HepG2 (cell line): ENCODE results near the gene ADGRD1. TPM values are rescaled to one million over a fixed set of nuclear protein-coding genes. Genes with fewer than 3 reads are reported as not detected.

Experiments
- ATAC-seq: fragments of 200-7000 bp; cut with Tn5 transposase; 3 replicates; pipeline ENCODE4 v1.9.1; 2020; ENCODE audit warnings: mild to moderate bottlenecking, moderate library complexity
- BruUV-seq: library from RNA; stranded (reverse); fragments of 400-500 nt; replicated peaks from 2 replicates; lab custom pipeline; 2021; lab: Mats Ljungman, UMichigan
- CTCF ChIA-PET: fragments of 300-600 bp; formaldehyde crosslinking; extraction: SDS; loops from one replicate; lab custom pipeline; 2021; ENCODE audit warnings: low total read pairs, inconsistent platforms, low intra/inter-chr PET ratio; lab: Yijun Ruan, JAX
- POLR2A ChIA-PET: fragments of 350-600 bp; sonication (Branson Sonifier 250); formaldehyde crosslinking; loops from one replicate; lab custom pipeline; 2020; ENCODE audit warnings: antibody characterized with exemption, inconsistent platforms; lab: Yijun Ruan, JAX
- DNase-seq: peaks from one replicate; pipeline ENCODE4 v3.0.0-alpha.2; 2015; ENCODE audit warnings: low spot score
- FAIRE-seq: peaks from 3 replicates; lab custom pipeline; 2011; peaks lifted over from hg19 to GRCh38; lab: Jason Lieb, UNC
- H2AFZ ChIP-seq: one replicate; pipeline ENCODE4 v1.6.1; 2011; ENCODE audit warnings: low read length, inconsistent platforms
- H3K27ac ChIP-seq: fragments of 300-600 bp; 3 replicates; pipeline ENCODE4 v1.8.0; 2011; ENCODE audit warnings: mixed run types, mild to moderate bottlenecking, mixed read lengths, low read length, inconsistent platforms; ENCODE audit not compliant: insufficient read depth; ENCODE audit errors: extremely low read length
- H3K27me3 ChIP-seq, 2 experiments: fragments of 200-600 bp in 1 of 2; 2 replicates in 1 of 2; 3 replicates in 1 of 2; pipeline versions ENCODE4 v1.6.0 to v1.8.0; 2011; ENCODE audit warnings: low read length in 2 of 2, mild to moderate bottlenecking in 2 of 2, moderate library complexity in 2 of 2, inconsistent platforms in 1 of 2; ENCODE audit not compliant: insufficient read depth in 2 of 2, control insufficient read depth in 1 of 2
- H3K36me3 ChIP-seq, 2 experiments: fragments of 200-600 bp in 1 of 2; replicated peaks in 1 of 2; 2 replicates in 1 of 2; 3 replicates in 1 of 2; pipeline versions ENCODE4 v1.5.1 to v1.8.0; 2011; ENCODE audit warnings: low read length in 2 of 2, inconsistent platforms in 1 of 2; ENCODE audit not compliant: insufficient read depth in 2 of 2, control insufficient read depth in 1 of 2
- H3K4me1 ChIP-seq: 2 replicates; pipeline ENCODE4 v1.5.1; 2012; ENCODE audit warnings: low read length, inconsistent platforms; ENCODE audit not compliant: insufficient read depth
- H3K4me2 ChIP-seq: 2 replicates; pipeline ENCODE4 v1.6.0; 2011; ENCODE audit warnings: low read depth, low read length, inconsistent platforms
- H3K4me3 ChIP-seq, 3 experiments: fragments of 200-600 bp in 1 of 3; sonication (generic), shearing (Covaris generic) in 1 of 3; replicated peaks in 1 of 3; 2 replicates each; pipeline ENCODE4 v1.5.1; 2011 to 2016; ENCODE audit warnings: low read length in 3 of 3, inconsistent platforms in 2 of 3, low read depth in 2 of 3, mild to moderate bottlenecking in 2 of 3, control low read depth in 1 of 3, mixed read lengths in 1 of 3; ENCODE audit not compliant: insufficient read depth in 1 of 3
- H3K79me2 ChIP-seq: one replicate; pipeline ENCODE4 v1.6.1; 2011; ENCODE audit warnings: low read length, inconsistent platforms; ENCODE audit not compliant: insufficient read depth
- H3K9ac ChIP-seq: 2 replicates; pipeline ENCODE4 v1.6.0; 2011; ENCODE audit warnings: mild to moderate bottlenecking, low read depth, low read length, inconsistent platforms; ENCODE audit not compliant: insufficient read depth
- H3K9me3 ChIP-seq: 2 replicates; pipeline ENCODE4 v1.5.1; 2012; ENCODE audit warnings: mild to moderate bottlenecking, low read length
- H4K20me1 ChIP-seq: 2 replicates; pipeline ENCODE4 v1.6.0; 2011; ENCODE audit warnings: inconsistent platforms, mild to moderate bottlenecking, low read length, moderate library complexity; ENCODE audit not compliant: insufficient read depth
- BHLHE40 ChIP-seq: IDR thresholded peaks from 2 replicates; pipeline ENCODE4 v1.6.1; 2011; ENCODE audit warnings: low read length, improper control_type of control experiment
- BRCA1 ChIP-seq: sonication (generic); formaldehyde crosslinking; IDR thresholded peaks from 2 replicates; pipeline ENCODE4 v1.4.0; 2020; ENCODE audit warnings: missing genetic modification reagents
- FOSL2 ChIP-seq: sonication (generic); formaldehyde crosslinking; IDR thresholded peaks from 2 replicates; pipeline ENCODE4 v1.4.0; 2020; ENCODE audit warnings: missing genetic modification reagents
- FUBP1 ChIP-seq: sonication (generic); formaldehyde crosslinking; IDR thresholded peaks from 2 replicates; pipeline ENCODE4 v1.5.1; 2020; ENCODE audit warnings: missing genetic modification reagents, mild to moderate bottlenecking, borderline replicate concordance
- NFYC ChIP-seq: IDR thresholded peaks from 2 replicates; pipeline ENCODE4 v1.6.1; 2016; ENCODE audit warnings: missing genetic modification reagents, missing compliant biosample characterization
- ZNF572 ChIP-seq: sonication (generic); formaldehyde crosslinking; IDR thresholded peaks from 2 replicates; pipeline ENCODE4 v1.5.1; 2020; ENCODE audit warnings: mild to moderate bottlenecking, missing genetic modification reagents
- WGBS: methylation state at CpG from one replicate; pipeline ENCODE4 v1.1.6; 2017; ENCODE audit warnings: low lambda C conversion rate; 5-methylcytosine and 5-hydroxymethylcytosine counted together
- in situ Hi-C: cut with HindIII; loops from 2 replicates; pipeline ENCODE4 v1.10.0; 2017; ENCODE audit warnings: low pct_unique_long_range_greater_than_20kb; ENCODE audit not compliant: extremely low pct_ligation_motif_present
- intact Hi-C: fragments of 100-400 bp; cut with micrococcal nuclease; formaldehyde crosslinking; loops from one replicate; pipeline ENCODE4 v1.10.0; 2022; ENCODE audit not compliant: unreplicated experiment
- polyA plus RNA-seq, 8 experiments: library from polyadenylated mRNA; depleted of rRNA in 3 of 8; stranded (reverse) in 7 of 8; unstranded in 1 of 8; fragments of >200 nt; fragmentation: Illumina TruSeq in 4 of 8; extraction: Trizol in 4 of 8; gene quantifications; 2 replicates each; pipeline versions ENCODE4 v1.2.1 to v1.2.3, GENCODE V29; 2011 to 2016; ENCODE audit warnings: low read depth in 4 of 8, missing spikeins in 1 of 8, mixed read lengths in 1 of 8; ENCODE audit not compliant: insufficient read depth in 1 of 8
- total RNA-seq, 5 experiments: library from RNA; depleted of rRNA; stranded (reverse); fragments of >200 nt; fragmentation: Illumina TruSeq; extraction: Trizol; gene quantifications; 2 replicates each; pipeline ENCODE4 v1.2.3, GENCODE V29; 2016; ENCODE audit warnings: low read depth in 1 of 5

The ADGRD1 gene
- total and polyA plus RNA-seq, 2 of the 13 experiments (the other 11 are each of a cell fraction or from before 2014, with no cell fraction given): 0.46 to 12.4 TPM

GRCh38 chr12:131027876-131028586 lies 74.3 kb downstream of the ADGRD1 start:
- no peak overlapping the region for H3K9ac ChIP-seq
- H3K27ac ChIP-seq: no peak overlapping the region
- intact Hi-C loops: no loop called here
- no peak overlapping the region for H3K4me2 ChIP-seq
- in situ Hi-C loops: no loop called here
- peaks cover 30% of the 10 kb centered on the region for H3K4me1 ChIP-seq
- H2AFZ ChIP-seq: no peak overlapping the region
- no peaks in the 10 kb centered on the region for H3K36me3 ChIP-seq
- ChIA-PET POLR2A (no interaction called here), CTCF (no interaction called here)
- FAIRE-seq: no peak
- ATAC-seq: no peak
- H3K79me2 ChIP-seq: no peaks in the 10 kb centered on the region
- BruUV-seq: no TSS peak
- DNase-seq: no peak
- no peaks in the 10 kb centered on the region for H4K20me1 ChIP-seq
- no peaks in the 10 kb centered on the region for H3K9me3 ChIP-seq
- H3K4me3 ChIP-seq: no peak overlapping the region
- TF ChIP-seq NFYC: no peak
- peak; percentile 7; the same call in 1 of the 2 replicates for TF ChIP-seq FOSL2 (CRISPR knock-in tag)
- TF ChIP-seq, all 625 proteins: peak for 1
- H3K27me3 ChIP-seq: no peaks in the 10 kb centered on the region
- WGBS: 79% methylated on average over 19 of the region's 20 CpGs

GRCh38 chr12:131028587-131029338 lies 75.1 kb downstream of the ADGRD1 start:
- DNase-seq: no peak
- POLR2A ChIA-PET: no interaction called here
- no peak overlapping the region for H3K4me3 ChIP-seq
- H3K9ac ChIP-seq: no peak overlapping the region
- H3K36me3 ChIP-seq: no peaks in the 10 kb centered on the region
- intact Hi-C loops (no loop called here), in situ Hi-C loops (no loop called here)
- H4K20me1 ChIP-seq: no peaks in the 10 kb centered on the region
- CTCF ChIA-PET: no interaction called here
- H3K27ac ChIP-seq: no peak overlapping the region
- no peaks in the 10 kb centered on the region for H3K79me2 ChIP-seq
- H3K27me3 ChIP-seq: no peaks in the 10 kb centered on the region
- no peak overlapping the region for H3K4me2 ChIP-seq
- FAIRE-seq: no peak
- WGBS: 84% methylated on average over 27 of the region's 29 CpGs
- H3K4me1 ChIP-seq: peaks cover 30% of the 10 kb centered on the region
- no peaks in the 10 kb centered on the region for H3K9me3 ChIP-seq
- H2AFZ ChIP-seq: no peak overlapping the region
- ATAC-seq: no peak
- TF ChIP-seq ZNF572 (CRISPR knock-in tag): 0 out of 2 replicates have a peak, but pooled peaks have one; percentile 36
- peak; percentile 60; the same call in 1 of the 2 replicates for TF ChIP-seq BHLHE40
- no peak for TF ChIP-seq FUBP1 (CRISPR knock-in tag)
- no peak for TF ChIP-seq BRCA1 (CRISPR knock-in tag)
- no TSS peak for BruUV-seq
